ENCODE measurements around the gene NFIX. TPM values are rescaled to one million over a fixed set of nuclear protein-coding genes. Genes with fewer than 3 reads are reported as not detected.

The NFIX gene
- total and polyA plus RNA-seq, 9 of the 15 experiments (the other 6 are each of a cell fraction or from before 2014, with no cell fraction given) = 0.28 to 26.8 (median 5.4) TPM

GRCh38 chr19:13104360-13104847 lies 109.1 kb downstream of the NFIX start (continued):
- TF ChIP-seq, protein P1, sequence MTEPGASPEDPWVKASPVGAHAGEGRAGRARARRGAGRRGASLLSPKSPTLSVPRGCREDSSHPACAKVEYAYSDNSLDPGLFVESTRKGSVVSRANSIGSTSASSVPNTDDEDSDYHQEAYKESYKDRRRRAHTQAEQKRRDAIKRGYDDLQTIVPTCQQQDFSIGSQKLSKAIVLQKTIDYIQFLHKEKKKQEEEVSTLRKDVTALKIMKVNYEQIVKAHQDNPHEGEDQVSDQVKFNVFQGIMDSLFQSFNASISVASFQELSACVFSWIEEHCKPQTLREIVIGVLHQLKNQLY (CRISPR knock-in tag; conservative IDR thresholded peaks at IDR 0.05) = no peak
- TF ChIP-seq NFIC (IDR thresholded peaks at IDR 0.05) = peak; percentile 48
- TF ChIP-seq ZNF197 (CRISPR knock-in tag; IDR thresholded peaks at IDR 0.05; ENCODE audit: low read depth) = 0 out of 2 replicates have a peak, but pooled peaks have one; percentile 57
- TF ChIP-seq RAD21 (CRISPR knock-in tag; conservative IDR thresholded peaks at IDR 0.05 in 1 of 2, IDR thresholded peaks at IDR 0.05 in 1 of 2) = peak; percentile 61 to 74
- peak; percentile 34 for TF ChIP-seq CTCFL (IDR thresholded peaks at IDR 0.05; ENCODE audit: borderline replicate concordance, insufficient read depth, low read depth, low read length, poor library complexity, severe bottlenecking)
- TF ChIP-seq EP400 (IDR thresholded peaks at IDR 0.05) = peak; percentile 41; the same call in 1 of the 2 replicates
- peak; percentile 69 for TF ChIP-seq PCBP1 (IDR thresholded peaks at IDR 0.05; ENCODE audit: low read depth, low read length, poor library complexity, severe bottlenecking)
- TF ChIP-seq, protein P2, sequence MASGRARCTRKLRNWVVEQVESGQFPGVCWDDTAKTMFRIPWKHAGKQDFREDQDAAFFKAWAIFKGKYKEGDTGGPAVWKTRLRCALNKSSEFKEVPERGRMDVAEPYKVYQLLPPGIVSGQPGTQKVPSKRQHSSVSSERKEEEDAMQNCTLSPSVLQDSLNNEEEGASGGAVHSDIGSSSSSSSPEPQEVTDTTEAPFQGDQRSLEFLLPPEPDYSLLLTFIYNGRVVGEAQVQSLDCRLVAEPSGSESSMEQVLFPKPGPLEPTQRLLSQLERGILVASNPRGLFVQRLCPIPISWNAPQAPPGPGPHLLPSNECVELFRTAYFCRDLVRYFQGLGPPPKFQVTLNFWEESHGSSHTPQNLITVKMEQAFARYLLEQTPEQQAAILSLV (tag; IDR thresholded peaks at IDR 0.05) = 0 out of 2 replicates have a peak, but pooled peaks have one; percentile 6
- TF ChIP-seq GATAD2A (IDR thresholded peaks at IDR 0.05) = peak; percentile 81; the same call in 1 of the 2 replicates
- peak; percentile 40; the same call in 1 of the 2 replicates for TF ChIP-seq HSF4 (CRISPR knock-in tag; IDR thresholded peaks at IDR 0.05; ENCODE audit: borderline replicate concordance)
- 0 out of 2 replicates have a peak, but pooled peaks have one; percentile 60 for TF ChIP-seq KAT7 (CRISPR knock-in tag; IDR thresholded peaks at IDR 0.05; ENCODE audit: borderline replicate concordance)
- 0 out of 2 replicates have a peak, but pooled peaks have one; percentile 39 for TF ChIP-seq SAFB (IDR thresholded peaks at IDR 0.05; ENCODE audit: borderline replicate concordance, low read depth, low read length)
- TF ChIP-seq ZNF280A (IDR thresholded peaks at IDR 0.05; ENCODE audit: low read depth, partially characterized antibody) = no peak
- peak; percentile 86 for TF ChIP-seq TFAP4 (CRISPR knock-in tag; IDR thresholded peaks at IDR 0.05; ENCODE audit: borderline replicate concordance)
- TF ChIP-seq MTA3 (IDR thresholded peaks at IDR 0.05; ENCODE audit: borderline replicate concordance) = peak; percentile 62; the same call in 1 of the 2 replicates
- TF ChIP-seq ZNF561 (CRISPR knock-in tag; conservative IDR thresholded peaks at IDR 0.05) = no peak
- TF ChIP-seq CBFA2T2 (conservative IDR thresholded peaks at IDR 0.05) = peak; percentile 19; the same call in 1 of the 2 replicates
- peak; percentile 66; the same call in 1 of the 2 replicates for TF ChIP-seq SP1 (CRISPR knock-in tag; IDR thresholded peaks at IDR 0.05)
- TF ChIP-seq EHMT2 (IDR thresholded peaks at IDR 0.05) = no peak
